ENCODE results near the gene ADGRB2. TPM values are rescaled to one million over a fixed set of nuclear protein-coding genes. Genes with fewer than 3 reads are reported as not detected.
A peak's percentile ranks its signal among the peaks of the same experiment; 100 is the strongest.

ADGRB2 gene
- total RNA-seq, 2 experiments from 2014 or later = 0.39 to 0.71 TPM

DNA sequence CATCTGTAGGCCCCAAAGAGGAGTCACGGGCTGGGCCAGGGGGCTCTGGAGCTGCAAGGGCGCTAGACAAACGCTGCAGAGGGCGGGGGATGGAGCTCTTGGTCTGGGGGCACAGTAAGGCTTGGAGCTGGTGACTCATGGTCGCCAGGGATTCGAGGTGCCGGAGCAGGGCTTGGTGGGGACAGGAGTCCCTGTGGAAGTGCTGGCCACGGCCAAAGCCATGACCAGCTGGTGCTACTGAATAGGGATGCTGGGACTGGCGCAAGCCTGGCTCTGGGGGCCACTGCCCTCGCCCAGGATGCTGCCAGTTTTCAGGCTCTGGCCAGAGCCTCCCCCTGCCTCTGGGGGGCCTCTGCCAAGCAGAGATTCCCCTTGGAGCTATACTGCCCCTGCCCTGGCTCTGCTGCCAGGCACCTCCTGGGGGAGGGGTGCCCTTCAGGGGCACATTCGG lies 26.5 kb upstream of the ADGRB2 start:
- Mint-ChIP-seq H3K4me1 (ENCODE audit: low read depth) (peaks cover 15% of the 10 kb centered on the region), H3K36me3 (ENCODE audit: low read depth) (peaks cover 4% of the 10 kb centered on the region), H3K27ac (no peak overlapping the region), H3K9me3 (no peaks in the 10 kb centered on the region), H3K27me3 (no peaks in the 10 kb centered on the region), H3K4me3 (no peak overlapping the region)
- intact Hi-C loops (cut with DNase I, micrococcal nuclease) = no loop called here
- H3K27ac ChIP-seq (ENCODE audit: low read depth in 1 of 2, low read length in 2 of 2) = no peak overlapping the region
- no peak for ATAC-seq (ENCODE audit: poor library complexity)
- H3K36me3 ChIP-seq (ENCODE audit: insufficient read depth, low read length) = no peaks in the 10 kb centered on the region
- no peak overlapping the region for H3K4me3 ChIP-seq (ENCODE audit: low read length)
- H3K27me3 ChIP-seq (ENCODE audit: control insufficient read depth in 1 of 2, insufficient read depth in 2 of 2, low read length in 2 of 2) = no peaks in the 10 kb centered on the region
- peaks cover 19% of the 10 kb centered on the region for H3K4me1 ChIP-seq (ENCODE audit: insufficient read depth, low read length)
- TF ChIP-seq CTCF (IDR thresholded peaks at IDR 0.05) = no peak
- ChIA-PET POLR2A (no interaction called here), CTCF (interaction anchor here (2.6 to 3.2 kb wide), 2 partner anchors 28 to 76 kb away, joined by 11 to 35 read pairs; no protein-coding TSS in a partner anchor)
- no peak for DNase-seq
- H3K9me3 ChIP-seq (ENCODE audit: control insufficient read depth in 1 of 2, insufficient read depth in 1 of 2, low read length in 2 of 2) = no peaks in the 10 kb centered on the region

DNA sequence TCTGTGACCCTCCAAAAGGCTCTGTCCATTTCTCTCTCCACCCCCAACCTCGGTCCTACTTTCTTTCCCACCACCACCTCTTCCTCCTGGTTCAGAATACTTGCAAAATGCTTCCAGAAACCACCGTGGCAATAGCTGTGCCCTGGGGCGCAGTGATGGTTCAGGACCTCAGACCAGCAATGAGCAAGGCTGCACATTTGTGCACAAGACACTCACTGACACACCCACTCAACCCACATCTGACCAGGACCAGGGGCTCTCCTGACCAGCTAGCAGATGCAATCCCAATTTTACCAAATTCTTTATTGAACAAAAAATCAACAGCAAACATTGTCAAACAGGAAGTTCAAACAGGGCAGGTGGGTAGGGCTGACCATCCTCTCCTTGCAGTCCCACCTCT lies 26.0 kb upstream of the ADGRB2 start:
- no peak for ATAC-seq (ENCODE audit: poor library complexity)
- POLR2A ChIA-PET = interaction anchor here (1.5 kb wide), 1 partner anchor 126 kb away, joined by 4 read pairs; no protein-coding TSS in a partner anchor
- DNase-seq = no peak
- H3K4me1 Mint-ChIP-seq (ENCODE audit: low read depth) = peaks cover 15% of the 10 kb centered on the region
- no peaks in the 10 kb centered on the region for H3K36me3 ChIP-seq (ENCODE audit: insufficient read depth, low read length)
- H3K4me1 ChIP-seq (ENCODE audit: insufficient read depth, low read length) = peaks cover 19% of the 10 kb centered on the region
- H3K36me3 Mint-ChIP-seq (ENCODE audit: low read depth) = peaks cover 4% of the 10 kb centered on the region
- intact Hi-C loops (cut with DNase I, micrococcal nuclease) = no loop called here
- no peaks in the 10 kb centered on the region for H3K27me3 Mint-ChIP-seq
- CTCF ChIA-PET = interaction anchor here (1.0 to 3.2 kb wide), 5 partner anchors 10 to 174 kb away, joined by 4 to 35 read pairs (median 14); partner anchors contain the start of gene ADGRB2
- H3K27me3 ChIP-seq (ENCODE audit: control insufficient read depth in 1 of 2, insufficient read depth in 2 of 2, low read length in 2 of 2) = no peaks in the 10 kb centered on the region
- no peak for TF ChIP-seq CTCF (IDR thresholded peaks at IDR 0.05)
- no peaks in the 10 kb centered on the region for H3K9me3 ChIP-seq (ENCODE audit: control insufficient read depth in 1 of 2, insufficient read depth in 1 of 2, low read length in 2 of 2)
- no peak overlapping the region for H3K4me3 ChIP-seq (ENCODE audit: low read length)
- no peak overlapping the region for H3K27ac ChIP-seq (ENCODE audit: low read depth in 1 of 2, low read length in 2 of 2)
- no peaks in the 10 kb centered on the region for H3K9me3 Mint-ChIP-seq
- peak overlapping the region; percentile 98 for H3K4me3 Mint-ChIP-seq
- H3K27ac Mint-ChIP-seq = no peak overlapping the region

- no peaks in the 10 kb centered on the region for H3K27me3 Mint-ChIP-seq
- peak; percentile 73 for TF ChIP-seq CTCF (IDR thresholded peaks at IDR 0.05)
- peak overlapping the region; percentile 98 for H3K4me3 Mint-ChIP-seq
- Histone ChIP-seq H3K27ac (ENCODE audit: low read depth in 1 of 2, low read length in 2 of 2) (no peak overlapping the region), H3K36me3 (ENCODE audit: insufficient read depth, low read length) (no peaks in the 10 kb centered on the region), H3K4me3 (ENCODE audit: low read length) (peak overlapping the region; percentile 90), H3K27me3 (ENCODE audit: control insufficient read depth in 1 of 2, insufficient read depth in 2 of 2, low read length in 2 of 2) (no peaks in the 10 kb centered on the region), H3K4me1 (ENCODE audit: insufficient read depth, low read length) (peaks cover 19% of the 10 kb centered on the region), H3K9me3 (ENCODE audit: control insufficient read depth in 1 of 2, insufficient read depth in 1 of 2, low read length in 2 of 2) (no peaks in the 10 kb centered on the region)
- intact Hi-C loops (cut with DNase I, micrococcal nuclease) = loop anchor here (1.0 to 10.0 kb wide), 8 partner anchors 27 to 627 kb away; no protein-coding TSS in a partner anchor
- H3K4me1 Mint-ChIP-seq (ENCODE audit: low read depth) = peaks cover 15% of the 10 kb centered on the region
- DNase-seq (peak; percentile 90 to 98 (median 94)), ATAC-seq (ENCODE audit: poor library complexity) (peak; percentile 82)
- H3K36me3 Mint-ChIP-seq (ENCODE audit: low read depth) = peaks cover 4% of the 10 kb centered on the region
- no peaks in the 10 kb centered on the region for H3K9me3 Mint-ChIP-seq
- ChIA-PET CTCF (interaction anchor here (0.6 to 3.2 kb wide), 46 partner anchors 9 to 395 kb away, joined by 3 to 35 read pairs (median 4); partner anchors contain the start of genes ADGRB2, PEF1 and SPOCD1), POLR2A (interaction anchor here (0.6 to 2.1 kb wide), 17 partner anchors 13 to 224 kb away, joined by 3 to 13 read pairs (median 4); partner anchors contain the start of genes ADGRB2, PEF1 and PTP4A2)
- H3K27ac Mint-ChIP-seq = peak overlapping the region; percentile 90
These were observed 25.3 kb upstream of the ADGRB2 start for GRCh38 chr1:31789259-31790065.

All from CD4-positive, alpha-beta T cell (primary cell).